H1 (cell line): ENCODE data around the gene WDR64. TPM values are rescaled to one million over a fixed set of nuclear protein-coding genes. Genes with fewer than 3 reads are reported as not detected.

Experiments
- CTCF ChIA-PET: fragments of 300-600 bp; sonication (Branson Sonifier 250); formaldehyde crosslinking; loops from one replicate; lab custom pipeline; 2021; ENCODE audit not compliant: partially characterized antibody; lab: Charles Lee
- POLR2A ChIA-PET: fragments of 300-600 bp; sonication (Branson Sonifier 250); formaldehyde crosslinking; loops from one replicate; lab custom pipeline; 2021; ENCODE audit warnings: inconsistent platforms; ENCODE audit not compliant: partially characterized antibody; lab: Charles Lee
- DNase-seq, 2 experiments: peaks; one replicate each; pipeline versions ENCODE4 v3.0.0 to v3.0.0-alpha.2; 2010 to 2022; ENCODE audit warnings: low spot score in 2 of 2, low read depth in 1 of 2, mixed read lengths in 1 of 2
- FAIRE-seq: peaks from 2 replicates; lab custom pipeline; 2011; peaks lifted over from hg19 to GRCh38; lab: Jason Lieb, UNC
- H2AFZ ChIP-seq: 2 replicates; pipeline ENCODE4 v1.8.1; 2012; ENCODE audit warnings: low read length, inconsistent platforms
- H2AK5ac ChIP-seq: 2 replicates; pipeline ENCODE4 v1.6.1; 2013; ENCODE audit warnings: low read depth, low read length
- H2BK120ac ChIP-seq: replicated peaks from 2 replicates; pipeline ENCODE3; 2013; ENCODE audit warnings: low read depth, low read length, inconsistent platforms
- H2BK12ac ChIP-seq: 2 replicates; pipeline ENCODE4 v1.6.1; 2013; ENCODE audit warnings: low read depth, low read length
- H2BK15ac ChIP-seq: 2 replicates; pipeline ENCODE4 v1.6.1; 2013; ENCODE audit warnings: low read length
- H2BK20ac ChIP-seq: 2 replicates; pipeline ENCODE4 v1.6.1; 2013; ENCODE audit warnings: low read length
- H2BK5ac ChIP-seq: 2 replicates; pipeline ENCODE4 v1.6.1; 2013; ENCODE audit warnings: low read depth, low read length
- H3K14ac ChIP-seq: 2 replicates; pipeline ENCODE4 v1.6.1; 2013; ENCODE audit warnings: inconsistent platforms; ENCODE audit not compliant: insufficient read length
- H3K18ac ChIP-seq: 2 replicates; pipeline ENCODE4 v1.6.1; 2013; ENCODE audit warnings: low read length; ENCODE audit errors: extremely low read depth
- H3K23ac ChIP-seq: 2 replicates; pipeline ENCODE4 v1.6.1; 2013; ENCODE audit warnings: inconsistent platforms; ENCODE audit not compliant: insufficient read length
- H3K23me2 ChIP-seq: 2 replicates; pipeline ENCODE4 v1.6.1; 2013; ENCODE audit warnings: low read depth, low read length
- H3K27ac ChIP-seq: 2 replicates; pipeline ENCODE4 v1.6.1; 2011; ENCODE audit warnings: low read depth, low read length, inconsistent platforms
- H3K27me3 ChIP-seq, 4 experiments: replicated peaks in 1 of 4; 1 replicate in 1 of 4; 2 replicates in 3 of 4; pipeline versions ENCODE4 v1.6.1 to v1.8.1; 2011 to 2013; ENCODE audit warnings: low read length in 3 of 4, mild to moderate bottlenecking in 3 of 4, inconsistent platforms in 2 of 4, mixed read lengths in 2 of 4, moderate library complexity in 1 of 4; ENCODE audit not compliant: control insufficient read depth in 3 of 4, insufficient read depth in 3 of 4; ENCODE audit errors: extremely low read depth in 1 of 4
- H3K36me3 ChIP-seq, 4 experiments: 2 replicates each; pipeline versions ENCODE4 v1.6.1 to v1.8.1; 2011 to 2013; ENCODE audit warnings: mild to moderate bottlenecking in 4 of 4, low read length in 3 of 4, moderate library complexity in 2 of 4, control low read depth in 1 of 4, inconsistent platforms in 1 of 4; ENCODE audit not compliant: insufficient read depth in 4 of 4, control insufficient read depth in 2 of 4
- H3K4ac ChIP-seq: replicated peaks from 2 replicates; pipeline ENCODE3; 2013; ENCODE audit warnings: low read length, low read depth, mixed read lengths, inconsistent platforms; ENCODE audit not compliant: insufficient read length
- H3K4me1 ChIP-seq, 4 experiments: replicated peaks in 1 of 4; 1 replicate in 1 of 4; 2 replicates in 3 of 4; pipeline versions ENCODE4 v1.6.1 to v1.8.1; 2011 to 2013; ENCODE audit warnings: low read length in 3 of 4, inconsistent platforms in 2 of 4, mixed read lengths in 1 of 4; ENCODE audit not compliant: insufficient read depth in 4 of 4, control insufficient read depth in 3 of 4
- H3K4me2 ChIP-seq, 2 experiments: 2 replicates each; pipeline versions ENCODE4 v1.6.1 to v1.8.1; 2011 to 2013; ENCODE audit warnings: low read depth in 2 of 2, low read length in 2 of 2, control low read depth in 1 of 2, inconsistent platforms in 1 of 2, mild to moderate bottlenecking in 1 of 2; ENCODE audit not compliant: insufficient read depth in 1 of 2
- H3K4me3 ChIP-seq, 4 experiments: fragments of 200-600, 300-600 bp in 1 of 4; sonication (generic), shearing (Covaris generic), sonication (Bioruptor Twin) in 1 of 4; 2 replicates each; pipeline versions ENCODE4 v1.5.1 to v1.8.1; 2011 to 2016; ENCODE audit warnings: low read length in 4 of 4, low read depth in 3 of 4, control low read depth in 2 of 4, inconsistent platforms in 2 of 4, mild to moderate bottlenecking in 2 of 4, mixed read lengths in 1 of 4, moderate library complexity in 1 of 4; ENCODE audit not compliant: insufficient read depth in 2 of 4; ENCODE audit errors: extremely low read depth in 1 of 4
- H3K56ac ChIP-seq: replicated peaks from 2 replicates; pipeline ENCODE3; 2013; ENCODE audit warnings: low read depth, mild to moderate bottlenecking, mixed read lengths, low read length, inconsistent platforms; ENCODE audit not compliant: insufficient read length
- H3K79me1 ChIP-seq: 2 replicates; pipeline ENCODE4 v1.6.1; 2013; ENCODE audit warnings: low read depth, low read length, control low read depth
- H3K79me2 ChIP-seq, 2 experiments: 2 replicates each; pipeline versions ENCODE4 v1.6.1 to v1.8.1; 2012 to 2013; ENCODE audit warnings: low read length in 2 of 2, mild to moderate bottlenecking in 2 of 2, inconsistent platforms in 1 of 2; ENCODE audit not compliant: insufficient read depth in 2 of 2, control insufficient read depth in 1 of 2
- H3K9ac ChIP-seq, 4 experiments: replicated peaks in 1 of 4; 1 replicate in 1 of 4; 2 replicates in 3 of 4; pipeline versions ENCODE4 v1.6.1 to v1.8.1; 2011 to 2013; ENCODE audit warnings: low read depth in 3 of 4, low read length in 3 of 4, control low read depth in 2 of 4, mild to moderate bottlenecking in 2 of 4, moderate library complexity in 2 of 4, inconsistent platforms in 1 of 4; ENCODE audit errors: extremely low read depth in 1 of 4
- H3K9me3 ChIP-seq, 2 experiments: 2 replicates each; pipeline versions ENCODE4 v1.6.1 to v1.8.1; 2012 to 2013; ENCODE audit warnings: mild to moderate bottlenecking in 2 of 2, moderate library complexity in 2 of 2, control low read depth in 1 of 2, inconsistent platforms in 1 of 2, low read depth in 1 of 2, low read length in 1 of 2, mixed read lengths in 1 of 2; ENCODE audit not compliant: insufficient read depth in 2 of 2
- H4K20me1 ChIP-seq, 2 experiments: replicated peaks in 1 of 2; 2 replicates each; pipeline versions ENCODE3 to v1.8.1; 2011 to 2013; ENCODE audit warnings: inconsistent platforms in 2 of 2, low read length in 2 of 2, mild to moderate bottlenecking in 1 of 2; ENCODE audit not compliant: insufficient read depth in 2 of 2, control insufficient read depth in 1 of 2
- H4K5ac ChIP-seq: 2 replicates; pipeline ENCODE4 v1.6.1; 2013; ENCODE audit warnings: low read length, low read depth, mixed read lengths, inconsistent platforms; ENCODE audit not compliant: insufficient read length
- H4K8ac ChIP-seq: 2 replicates; pipeline ENCODE4 v1.8.0; 2013; ENCODE audit warnings: mild to moderate bottlenecking, moderate library complexity, low read length, inconsistent platforms; ENCODE audit not compliant: insufficient read depth; ENCODE audit errors: extremely low read depth
- H4K91ac ChIP-seq: replicated peaks from 2 replicates; pipeline ENCODE3; 2013; ENCODE audit warnings: low read length, mixed read lengths, inconsistent platforms; ENCODE audit not compliant: insufficient read length
- WGBS, 2 experiments: shearing (Covaris generic) in 1 of 2; methylation state at CpG; one replicate each; pipeline versions ENCODE4 v1.1.6 to v1.1.7; 2013 to 2015; ENCODE audit warnings: low lambda C conversion rate in 2 of 2, mixed read lengths in 2 of 2, inconsistent platforms in 1 of 2, low coverage in 1 of 2, missing lambda C conversion rate in 1 of 2; ENCODE audit not compliant: insufficient replicate concordance in 2 of 2, insufficient coverage in 1 of 2, insufficient read length in 1 of 2; ENCODE audit errors: extremely low coverage in 1 of 2, missing lambda C conversion rate in 1 of 2; 5-methylcytosine and 5-hydroxymethylcytosine counted together
- polyA plus RNA-seq, 7 experiments: library from polyadenylated mRNA; depleted of rRNA in 3 of 7; stranded (reverse) in 5 of 7; unstranded in 2 of 7; fragments of >200 nt in 5 of 7; fragments of 200-250 nt in 2 of 7; gene quantifications; 1 replicate in 5 of 7; 2 replicates in 1 of 7; 4 replicates in 1 of 7; pipeline versions ENCODE4 v1.2.1 to v1.2.3, GENCODE V29; 2011 to 2013; ENCODE audit warnings: missing spikeins in 2 of 7, mixed read lengths in 2 of 7
- total RNA-seq: library from RNA; stranded (reverse); fragmentation: NEBNext Ultra II Directional; extraction: Animal tissue kit (Norgen Biotek cat#: 25700); gene quantifications from 2 replicates; pipeline ENCODE4 v1.2.1, GENCODE V29; 2021

Gene WDR64
- total and polyA plus RNA-seq, 2 of the 8 experiments (the other 6 are each of a cell fraction or from before 2014, with no cell fraction given), result 0.02 TPM; not detected in 1

DNA sequence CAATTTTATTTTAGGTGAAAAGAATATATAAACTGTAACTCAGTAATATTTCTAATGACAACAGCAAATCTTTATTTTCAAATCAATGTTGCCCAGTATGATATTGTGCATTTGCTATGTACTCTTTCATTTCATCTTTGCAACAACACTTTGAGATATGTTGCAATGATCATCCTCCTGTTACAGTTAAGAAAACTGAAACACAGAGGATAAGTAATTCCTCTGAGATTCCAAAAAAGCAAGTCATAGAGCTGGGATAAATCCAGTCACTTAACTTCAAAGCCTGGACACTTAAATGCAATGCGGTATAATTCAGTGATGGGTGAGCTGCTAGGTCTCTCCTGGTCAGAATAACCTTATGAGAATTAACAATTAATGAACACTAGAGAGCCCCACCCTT lies 147.3 kb downstream of the WDR64 start:
- Histone ChIP-seq H3K4ac (no peak overlapping the region), H3K9ac (no peak overlapping the region), H3K9me3 (no peaks in the 10 kb centered on the region), H3K18ac (no peak overlapping the region), H2BK20ac (no peak overlapping the region), H4K8ac (no peak overlapping the region), H4K5ac (no peak overlapping the region), H4K20me1 (no peaks in the 10 kb centered on the region), H3K36me3 (no peaks in the 10 kb centered on the region), H2BK15ac (no peak overlapping the region), H4K91ac (no peak overlapping the region), H3K27ac (no peak overlapping the region), H2AFZ (no peak overlapping the region), H3K27me3 (no peaks in the 10 kb centered on the region), H3K56ac (no peak overlapping the region), H2BK12ac (no peak overlapping the region), H3K4me3 (no peak overlapping the region), H2BK120ac (no peak overlapping the region), H3K4me2 (no peak overlapping the region), H3K23me2 (0 out of 2 replicates have a peak, but pooled peaks cover 2% of the 10 kb centered on the region), H2AK5ac (no peak overlapping the region), H3K79me1 (no peaks in the 10 kb centered on the region), H3K14ac (no peak overlapping the region), H3K23ac (no peak overlapping the region), H3K79me2 (no peaks in the 10 kb centered on the region), H2BK5ac (no peak overlapping the region), H3K4me1 (peaks cover 0 to 6% (median 0%) of the 10 kb centered on the region in 4 experiments; a peak in 2 of 7 replicates)
- ChIA-PET POLR2A (interaction anchor here (0.6 to 1.1 kb wide), 2 partner anchors 9 to 24 kb away, joined by 3 to 4 read pairs; no protein-coding TSS in a partner anchor), CTCF (interaction anchor here (0.7 to 1.6 kb wide), 2 partner anchors 20 to 29 kb away, joined by 3 read pairs; no protein-coding TSS in a partner anchor)
- FAIRE-seq (no peak), DNase-seq (no peak)
- WGBS, 2 experiments, result 100% methylated on average over 1 of the region's 1 CpG; no CpG with 5 or more reads in 1 of the 2 experiments
